Measurements from ENCODE around the gene SLC26A1.

GRCh38 chr4:1041936-1042330, 48.7 kb upstream of the SLC26A1 start:
- TF ChIP-seq CTCF (IDR thresholded peaks at IDR 0.05; ENCODE audit: extremely low read depth in 1 of 2, insufficient read depth in 1 of 2, low read depth in 1 of 2, low read length in 2 of 2) = no peak
- TF ChIP-seq EZH2 (IDR thresholded peaks at IDR 0.05; ENCODE audit: borderline replicate concordance, low read depth, low read length, severe bottlenecking) = no peak
- no peak for TF ChIP-seq MAX (IDR thresholded peaks at IDR 0.05; ENCODE audit: insufficient read depth, insufficient read length)
- no peak for TF ChIP-seq POLR2A (IDR thresholded peaks at IDR 0.05; ENCODE audit: low read depth, low read length)
- TF ChIP-seq MYC (IDR thresholded peaks at IDR 0.05; ENCODE audit: low read depth, low read length) = no peak
- TF ChIP-seq GATA2 (IDR thresholded peaks at IDR 0.05; ENCODE audit: insufficient read depth, insufficient read length, low read depth, low read length) = no peak
- no peak for TF ChIP-seq POLR2AphosphoS5 (IDR thresholded peaks at IDR 0.05; ENCODE audit: insufficient read depth, low read depth, low read length)
- no peak for TF ChIP-seq JUN (IDR thresholded peaks at IDR 0.05; ENCODE audit: borderline replicate concordance, insufficient read depth, insufficient read length, low read depth)

Data from endothelial cell of umbilical vein (primary cell).